PC-9 (cell line): ENCODE data around the gene PANK2. TPM values are rescaled to one million over a fixed set of nuclear protein-coding genes. Genes with fewer than 3 reads are reported as not detected.

ENCODE experiments used
- BruUV-seq: library from RNA; stranded (reverse); fragments of 400-500 nt; replicated peaks from 2 replicates; lab custom pipeline; 2021; lab: Mats Ljungman, UMichigan
- CTCF ChIA-PET: fragments of 300-600 bp; sonication (Branson Sonifier 250); formaldehyde crosslinking; loops from one replicate; lab custom pipeline; 2022; ENCODE audit warnings: antibody characterized with exemption; lab: Charles Lee
- POLR2A ChIA-PET: fragments of 300-600 bp; sonication (Branson Sonifier 250); formaldehyde crosslinking; loops from one replicate; lab custom pipeline; 2022; ENCODE audit warnings: antibody characterized with exemption; ENCODE audit not compliant: unreplicated experiment; lab: Charles Lee
- DNase-seq, 2 experiments: peaks; one replicate each; pipeline versions ENCODE4 v3.0.0 to v3.0.0-alpha.2; 2015 to 2022; ENCODE audit warnings: mixed read lengths in 1 of 2
- H2AFZ ChIP-seq: fragments of 200-600 bp; sonication (generic); 2 replicates; pipeline ENCODE4 v1.8.1; 2017; ENCODE audit warnings: antibody characterized with exemption
- H3F3A ChIP-seq: fragments of 200-600 bp; sonication (generic); 2 replicates; pipeline ENCODE4 v1.8.1; 2017; ENCODE audit warnings: antibody characterized with exemption, mild to moderate bottlenecking, low read depth; ENCODE audit not compliant: insufficient read depth
- H3K27ac ChIP-seq: fragments of 200-600 bp; sonication (generic); 2 replicates; pipeline ENCODE4 v1.6.1; 2016; ENCODE audit warnings: mixed run types
- H3K27me3 ChIP-seq: fragments of 200-600 bp; sonication (generic); 2 replicates; pipeline ENCODE4 v1.6.1; 2016; ENCODE audit warnings: low read depth, mixed run types; ENCODE audit not compliant: insufficient read depth
- H3K36me3 ChIP-seq: fragments of 200-600 bp; sonication (generic); 2 replicates; pipeline ENCODE4 v1.6.1; 2016; ENCODE audit warnings: low read depth, mixed run types
- H3K4me1 ChIP-seq: fragments of 200-600 bp; sonication (generic); replicated peaks from 2 replicates; pipeline ENCODE4 v1.6.1; 2016; ENCODE audit warnings: mixed run types; ENCODE audit not compliant: insufficient read depth
- H3K4me2 ChIP-seq: fragments of 200-600 bp; sonication (generic); 2 replicates; pipeline ENCODE4 v1.6.1; 2017; ENCODE audit warnings: mixed run types
- H3K4me3 ChIP-seq: fragments of 200-600 bp; sonication (generic); 2 replicates; pipeline ENCODE4 v1.6.1; 2016; ENCODE audit warnings: mixed run types
- H3K79me2 ChIP-seq: fragments of 200-600 bp; sonication (generic); 2 replicates; pipeline ENCODE4 v1.6.1; 2017; ENCODE audit warnings: low read depth, mixed run types
- H3K9me2 ChIP-seq: fragments of 200-600 bp; sonication (generic); 2 replicates; pipeline ENCODE4 v1.8.1; 2017; ENCODE audit warnings: mild to moderate bottlenecking; ENCODE audit not compliant: insufficient read depth
- H3K9me3 ChIP-seq: fragments of 200-600 bp; sonication (generic); 2 replicates; pipeline ENCODE4 v1.8.1; 2016; ENCODE audit warnings: low read depth; ENCODE audit not compliant: insufficient read depth
- H4K20me1 ChIP-seq: fragments of 200-600 bp; sonication (generic); 2 replicates; pipeline ENCODE4 v1.8.1; 2017; ENCODE audit not compliant: insufficient read depth
- EZH2 ChIP-seq: fragments of 200-600 bp; sonication (generic); IDR thresholded peaks from 2 replicates; pipeline ENCODE4 v1.8.0; 2017; ENCODE audit warnings: antibody characterized with exemption, low read depth
- intact Hi-C: fragments of 100-400 bp; cut with micrococcal nuclease; formaldehyde crosslinking; loops from one replicate; pipeline ENCODE4 v1.10.0; 2022; ENCODE audit not compliant: unreplicated experiment
- total RNA-seq: library from RNA; stranded (reverse); gene quantifications from 2 replicates; pipeline ENCODE4 v1.2.3, GENCODE V29; 2021
- TF ChIP-seq, protein P1 (sequence below): fragments of 200-600 bp; sonication (generic); conservative IDR thresholded peaks from 2 replicates; pipeline ENCODE4 v1.6.1; 2017; ENCODE audit warnings: mixed run types, antibody characterized with exemption, mild to moderate bottlenecking, moderate library complexity

The PANK2 gene
- total RNA-seq, 1 experiment from 2014 or later = 51.6 TPM

DNA sequence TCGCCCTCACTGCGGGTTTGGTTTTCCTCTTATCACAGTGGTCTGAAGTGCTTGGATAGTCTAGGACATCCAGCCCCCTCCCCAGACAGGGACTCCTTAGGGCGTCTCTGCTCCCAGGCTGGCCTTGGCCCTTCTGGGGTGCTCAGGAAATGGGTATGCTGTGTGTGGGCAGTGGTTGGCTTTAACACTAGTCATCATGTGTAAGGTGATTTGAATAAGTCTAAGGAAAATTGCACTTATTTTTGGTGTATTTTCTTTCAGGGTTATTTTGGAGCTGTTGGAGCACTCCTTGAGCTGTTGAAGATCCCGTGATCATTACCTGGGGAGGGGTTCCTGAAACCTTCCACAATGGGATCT, 33.8 kb downstream of the PANK2 start:
- H3K27ac ChIP-seq = peak overlapping the region; percentile 16; the same call in 1 of the 2 replicates
- CTCF ChIA-PET = no interaction called here
- H3K27me3 ChIP-seq = no peaks in the 10 kb centered on the region
- peaks cover 13% of the 10 kb centered on the region for H3K36me3 ChIP-seq
- H3K79me2 ChIP-seq = peaks cover 21% of the 10 kb centered on the region
- no peaks in the 10 kb centered on the region for H3K4me1 ChIP-seq
- no peak overlapping the region for H2AFZ ChIP-seq
- BruUV-seq = no TSS peak
- H3F3A ChIP-seq = peaks cover 44% of the 10 kb centered on the region
- TF ChIP-seq, protein P1, sequence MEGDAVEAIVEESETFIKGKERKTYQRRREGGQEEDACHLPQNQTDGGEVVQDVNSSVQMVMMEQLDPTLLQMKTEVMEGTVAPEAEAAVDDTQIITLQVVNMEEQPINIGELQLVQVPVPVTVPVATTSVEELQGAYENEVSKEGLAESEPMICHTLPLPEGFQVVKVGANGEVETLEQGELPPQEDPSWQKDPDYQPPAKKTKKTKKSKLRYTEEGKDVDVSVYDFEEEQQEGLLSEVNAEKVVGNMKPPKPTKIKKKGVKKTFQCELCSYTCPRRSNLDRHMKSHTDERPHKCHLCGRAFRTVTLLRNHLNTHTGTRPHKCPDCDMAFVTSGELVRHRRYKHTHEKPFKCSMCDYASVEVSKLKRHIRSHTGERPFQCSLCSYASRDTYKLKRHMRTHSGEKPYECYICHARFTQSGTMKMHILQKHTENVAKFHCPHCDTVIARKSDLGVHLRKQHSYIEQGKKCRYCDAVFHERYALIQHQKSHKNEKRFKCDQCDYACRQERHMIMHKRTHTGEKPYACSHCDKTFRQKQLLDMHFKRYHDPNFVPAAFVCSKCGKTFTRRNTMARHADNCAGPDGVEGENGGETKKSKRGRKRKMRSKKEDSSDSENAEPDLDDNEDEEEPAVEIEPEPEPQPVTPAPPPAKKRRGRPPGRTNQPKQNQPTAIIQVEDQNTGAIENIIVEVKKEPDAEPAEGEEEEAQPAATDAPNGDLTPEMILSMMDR = no peak
- no peak for TF ChIP-seq EZH2
- H3K9me2 ChIP-seq = no peaks in the 10 kb centered on the region
- intact Hi-C loops = no loop called here
- POLR2A ChIA-PET = interaction anchor here (0.6 kb wide), 1 partner anchor 68 kb away, joined by 3 read pairs; no protein-coding TSS in a partner anchor
- no peak for DNase-seq
- H3K4me3 ChIP-seq = no peak overlapping the region
- no peak overlapping the region for H3K4me2 ChIP-seq
- no peaks in the 10 kb centered on the region for H3K9me3 ChIP-seq
- H4K20me1 ChIP-seq = peaks cover 46% of the 10 kb centered on the region

DNA sequence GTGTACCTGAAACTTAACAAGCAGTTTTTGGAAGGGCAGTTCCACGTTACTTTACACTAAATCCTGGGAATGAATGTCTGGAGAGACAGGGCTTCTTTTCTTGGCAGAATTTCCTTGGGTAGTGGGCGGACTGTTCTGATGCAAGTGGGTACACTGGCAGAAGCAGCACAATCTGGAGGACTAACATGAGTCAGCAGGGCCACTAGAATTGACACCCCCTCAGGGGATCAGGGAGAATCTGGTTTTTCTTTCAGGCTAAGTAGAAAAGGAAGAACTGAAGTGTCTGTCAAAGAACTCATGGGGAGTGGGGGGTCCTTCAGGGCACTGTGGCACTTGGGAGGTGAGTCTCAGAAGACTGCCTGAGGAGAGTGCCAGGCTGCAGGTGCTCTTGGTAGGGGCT, 34.6 kb downstream of the PANK2 start:
- Histone ChIP-seq H4K20me1 (peaks cover 41% of the 10 kb centered on the region), H3K27ac (no peak overlapping the region), H3K4me3 (no peak overlapping the region), H3F3A (peaks cover 50% of the 10 kb centered on the region), H2AFZ (no peak overlapping the region), H3K27me3 (no peaks in the 10 kb centered on the region), H3K9me2 (no peaks in the 10 kb centered on the region), H3K36me3 (peaks cover 13% of the 10 kb centered on the region), H3K4me2 (no peak overlapping the region), H3K9me3 (no peaks in the 10 kb centered on the region), H3K4me1 (no peaks in the 10 kb centered on the region), H3K79me2 (peaks cover 13% of the 10 kb centered on the region; the same call in 1 of the 2 replicates)
- BruUV-seq = no TSS peak
- DNase-seq = no peak
- CTCF ChIA-PET = no interaction called here
- intact Hi-C loops = no loop called here
- no peak for TF ChIP-seq EZH2
- TF ChIP-seq, protein P1 = no peak
- POLR2A ChIA-PET = no interaction called here

DNA sequence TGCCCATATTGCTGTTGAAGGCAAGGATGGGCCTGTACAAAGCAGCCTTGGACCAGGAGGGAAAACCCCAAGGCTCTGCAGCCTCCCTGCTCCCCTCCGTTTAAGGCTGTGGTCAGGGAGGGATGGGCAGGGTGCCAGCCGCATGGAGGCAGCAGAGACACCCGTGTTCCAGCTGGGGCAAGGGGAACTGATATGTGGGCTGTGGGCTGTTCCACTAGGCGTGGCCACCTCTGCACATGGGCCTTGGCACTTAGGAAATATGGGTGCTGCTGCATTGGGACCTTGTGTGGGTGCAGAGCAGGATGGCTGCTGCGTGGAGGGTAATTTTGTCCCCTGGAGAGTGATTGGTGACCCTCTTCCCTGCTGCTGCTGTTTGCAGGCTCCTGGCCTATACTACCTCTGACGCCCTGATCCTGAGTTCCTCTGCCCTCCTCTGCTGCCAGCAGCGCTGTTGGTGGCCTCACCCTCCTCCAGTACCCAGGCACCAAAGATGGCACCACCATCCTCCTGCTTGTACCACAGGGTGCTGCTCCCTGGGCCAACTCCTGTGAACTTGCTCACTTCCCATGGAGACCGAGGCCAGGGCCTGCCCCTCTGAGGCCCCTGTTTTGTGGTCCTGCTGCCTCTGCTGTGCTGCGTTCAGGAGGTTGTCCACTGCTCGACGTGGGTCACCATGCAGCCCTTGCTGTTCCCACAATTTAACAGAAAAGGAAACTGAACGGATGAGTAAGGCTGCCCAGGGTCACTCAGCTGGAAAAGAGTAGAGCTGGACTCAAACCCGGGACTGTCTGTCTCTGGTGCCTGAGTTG, 35.3 kb downstream of the PANK2 start:
- peaks cover 13% of the 10 kb centered on the region; the same call in 1 of the 2 replicates for H3K79me2 ChIP-seq
- POLR2A ChIA-PET = no interaction called here
- no peaks in the 10 kb centered on the region for H3K4me1 ChIP-seq
- H3K9me2 ChIP-seq = no peaks in the 10 kb centered on the region
- H3K36me3 ChIP-seq = peaks cover 13% of the 10 kb centered on the region
- H3F3A ChIP-seq = peaks cover 57% of the 10 kb centered on the region
- no peak for TF ChIP-seq EZH2
- TF ChIP-seq, protein P1 = no peak
- DNase-seq = no peak
- no peaks in the 10 kb centered on the region for H3K27me3 ChIP-seq
- BruUV-seq = no TSS peak
- peaks cover 45% of the 10 kb centered on the region for H4K20me1 ChIP-seq
- no peaks in the 10 kb centered on the region for H3K9me3 ChIP-seq
- H3K4me3 ChIP-seq = no peak overlapping the region
- no peak overlapping the region for H3K4me2 ChIP-seq
- no peak overlapping the region for H2AFZ ChIP-seq
- intact Hi-C loops = no loop called here
- CTCF ChIA-PET = no interaction called here
- H3K27ac ChIP-seq = no peak overlapping the region
